GM19023 (cell line): ENCODE results near the gene KSR2.
"Not testable (repeated sequence)": the region's sequence is repeated elsewhere in the genome, so short reads cannot be mapped to it uniquely, and the experiment has no call there.

Source experiments
- ATAC-seq: cut with Tn5 transposase; IDR thresholded peaks from one replicate; pipeline ENCODE4 v1.9.1; 2021; ENCODE audit warnings: mild to moderate bottlenecking, moderate library complexity; ENCODE audit not compliant: unreplicated experiment

KSR2 gene

DNA sequence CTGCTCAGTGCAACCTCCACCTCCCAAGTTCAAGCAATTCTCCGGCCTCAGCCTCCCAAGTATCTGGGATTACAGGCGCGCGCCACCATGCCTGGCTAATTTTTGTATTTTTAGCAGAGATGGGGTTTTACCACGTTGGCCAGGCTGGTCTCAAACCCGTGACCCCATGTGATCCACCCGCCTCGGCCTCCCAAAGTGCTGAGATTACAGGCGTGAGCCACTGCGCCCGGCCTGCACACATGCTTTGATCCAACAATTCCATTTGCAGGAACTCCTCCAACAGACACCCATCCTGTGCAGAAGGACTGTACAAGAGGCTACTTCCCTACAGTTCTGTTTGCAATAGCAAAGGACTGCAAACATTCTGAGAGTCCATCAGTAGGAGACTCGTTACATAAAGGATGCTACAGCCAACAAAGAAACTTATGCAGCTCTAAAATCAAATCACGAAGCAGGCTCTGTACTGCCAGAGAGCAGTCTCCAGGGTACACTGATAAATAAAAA is 108.0 kb downstream of the KSR2 start:
- ATAC-seq, result not testable (repeated sequence)

DNA sequence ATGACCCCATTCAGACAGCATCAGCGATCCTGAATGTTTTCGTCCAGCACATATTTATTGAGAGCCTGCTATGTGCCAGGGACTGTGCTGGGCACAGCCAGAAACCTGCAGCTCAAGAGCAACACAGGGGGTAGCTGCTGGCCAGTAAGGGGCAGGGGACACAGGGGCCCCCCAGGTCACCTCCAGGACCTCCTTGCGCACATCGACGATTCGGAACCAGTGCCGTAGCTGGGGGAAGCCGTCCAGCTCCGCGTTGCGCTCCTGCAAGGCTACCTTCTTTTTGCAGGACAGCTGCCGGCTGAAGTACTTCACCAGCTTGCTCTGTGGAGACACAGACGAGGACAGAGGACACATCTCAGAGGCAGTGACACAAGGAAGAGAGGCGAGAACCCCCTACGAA is 108.7 kb downstream of the KSR2 start:
- ATAC-seq, result no peak

DNA sequence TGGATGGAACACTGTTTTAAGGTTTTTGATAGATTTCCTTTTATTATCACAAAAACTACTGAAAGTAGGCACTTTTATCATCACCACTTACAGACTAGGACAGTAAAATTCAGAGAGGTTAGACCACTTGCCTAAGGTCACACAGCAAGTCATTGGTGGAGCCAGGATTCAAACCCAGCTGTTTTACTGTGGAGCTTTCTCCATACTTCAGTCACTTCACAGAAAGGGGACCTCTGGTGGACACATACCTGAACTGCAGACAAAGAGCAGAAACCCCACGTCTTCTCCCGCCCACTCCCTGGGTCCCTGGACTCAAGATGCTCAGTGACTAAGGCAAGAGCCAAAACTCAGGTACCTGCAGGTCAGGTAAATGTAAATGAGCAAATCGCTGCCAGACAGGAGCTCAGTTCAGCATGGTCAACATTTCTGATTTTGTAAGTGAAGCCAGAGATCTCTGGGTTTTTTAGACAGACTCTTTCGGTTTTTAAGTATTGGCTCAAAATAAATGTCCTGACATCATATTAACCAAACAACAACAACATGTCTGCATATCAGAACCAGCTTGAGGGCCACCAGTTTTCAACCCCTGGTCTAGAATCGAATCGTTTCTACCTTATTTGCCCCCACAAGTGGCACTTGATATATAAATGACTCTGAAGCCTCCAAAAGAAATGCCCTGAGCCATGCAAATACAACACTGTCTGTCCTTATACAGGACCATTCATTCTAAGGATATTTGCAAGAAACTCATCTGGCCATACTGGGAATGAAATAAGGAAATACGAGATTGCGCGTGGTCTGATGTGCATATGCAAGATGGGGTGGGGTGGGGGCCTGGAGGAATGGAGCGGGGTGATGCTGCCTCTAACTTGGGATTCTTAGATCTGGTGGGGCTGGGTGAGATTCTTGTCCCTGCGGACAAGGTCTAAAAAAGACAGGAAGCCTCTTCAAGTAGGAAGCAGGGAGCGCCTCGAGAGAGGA is 110.9 kb downstream of the KSR2 start:
- no peak for ATAC-seq

DNA sequence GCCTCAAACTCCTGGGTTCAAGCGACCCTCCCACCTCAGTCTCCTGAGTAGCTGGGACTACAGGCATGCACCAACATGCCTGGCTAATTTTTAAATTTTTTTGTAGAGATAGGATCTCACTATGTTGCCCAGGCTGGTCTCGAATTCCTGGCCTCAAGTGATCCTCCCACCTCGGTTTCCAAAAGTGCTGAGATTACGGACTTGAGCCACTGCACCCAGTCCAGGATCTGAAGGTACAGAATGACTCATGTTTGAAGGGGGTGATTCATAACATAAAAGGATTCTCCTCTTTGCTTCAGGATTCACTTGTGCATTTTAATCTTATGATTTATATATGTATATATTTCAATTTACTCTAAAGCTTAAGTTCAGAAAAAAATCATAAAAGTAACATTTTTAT is 111.7 kb downstream of the KSR2 start:
- ATAC-seq, result not testable (repeated sequence)

DNA sequence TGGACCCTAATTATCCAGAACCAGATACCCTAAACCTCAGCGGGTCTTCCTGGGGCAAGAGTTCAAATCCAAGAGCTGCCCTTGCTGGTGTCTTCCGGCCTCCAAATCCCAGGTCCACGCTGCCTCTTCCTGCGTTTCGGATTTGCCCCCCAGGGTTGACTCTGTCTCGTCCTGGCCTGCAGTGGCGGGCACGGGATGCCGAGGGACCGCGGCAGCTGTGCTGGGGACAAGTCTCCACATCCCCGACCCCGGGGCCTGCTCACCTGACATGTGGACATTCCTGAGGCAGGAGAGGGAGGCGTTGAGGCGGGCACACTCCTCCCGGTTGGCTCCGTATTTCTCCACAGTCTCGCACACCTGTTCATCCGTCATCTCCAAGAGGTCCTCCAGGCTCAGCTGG is 113.6 kb downstream of the KSR2 start:
- ATAC-seq, result no peak

DNA sequence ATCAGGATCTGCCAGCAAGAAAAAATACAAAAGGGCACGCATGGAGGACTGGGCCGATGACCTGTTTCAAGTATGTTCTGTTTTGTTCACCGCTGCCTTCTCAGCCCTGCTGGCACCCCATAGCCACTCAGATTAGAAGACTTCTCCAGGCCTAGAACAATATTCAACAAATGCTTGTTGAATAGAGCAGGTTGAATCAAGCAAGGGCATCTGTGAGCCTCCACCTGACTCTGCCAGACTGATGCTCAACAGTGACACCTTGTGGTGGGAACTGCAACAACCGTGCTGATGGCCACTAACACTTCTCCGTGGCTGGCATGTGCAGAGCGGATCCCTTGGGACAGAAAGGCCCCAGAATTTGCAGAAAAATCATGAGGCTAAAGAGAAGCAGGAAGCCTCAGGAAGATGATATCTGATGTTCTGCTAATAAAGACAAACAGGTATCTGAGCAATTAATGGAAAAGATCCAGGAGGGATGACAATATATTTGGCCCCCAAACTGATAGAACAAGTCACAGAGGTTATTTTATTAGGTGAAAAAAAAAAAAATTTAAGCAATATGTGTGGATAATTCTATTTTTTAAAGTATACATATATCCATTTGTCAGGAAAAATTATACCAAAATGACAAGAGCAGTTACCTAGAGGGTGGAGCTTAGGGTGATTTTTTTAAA is 114.3 kb downstream of the KSR2 start:
- no peak for ATAC-seq

DNA sequence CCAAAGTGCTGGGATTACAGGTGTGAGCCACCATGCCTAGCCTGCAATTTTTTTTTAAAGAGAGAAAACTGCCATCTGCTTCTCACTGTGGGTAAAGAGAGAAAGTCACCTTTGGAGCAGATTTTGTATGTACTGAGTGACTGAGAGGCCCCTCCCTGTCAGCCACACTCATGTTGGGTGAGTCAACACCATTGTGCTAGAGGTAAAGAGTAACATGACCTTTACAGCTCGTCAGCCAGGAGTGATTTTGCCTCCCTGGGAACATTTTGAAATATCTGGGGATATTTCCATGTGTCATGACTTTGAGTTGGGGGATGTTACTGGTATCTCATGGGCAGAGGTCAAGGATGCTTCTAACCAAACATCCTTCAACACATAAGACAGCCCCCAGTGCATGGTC is 115.2 kb downstream of the KSR2 start:
- ATAC-seq, result no peak

DNA sequence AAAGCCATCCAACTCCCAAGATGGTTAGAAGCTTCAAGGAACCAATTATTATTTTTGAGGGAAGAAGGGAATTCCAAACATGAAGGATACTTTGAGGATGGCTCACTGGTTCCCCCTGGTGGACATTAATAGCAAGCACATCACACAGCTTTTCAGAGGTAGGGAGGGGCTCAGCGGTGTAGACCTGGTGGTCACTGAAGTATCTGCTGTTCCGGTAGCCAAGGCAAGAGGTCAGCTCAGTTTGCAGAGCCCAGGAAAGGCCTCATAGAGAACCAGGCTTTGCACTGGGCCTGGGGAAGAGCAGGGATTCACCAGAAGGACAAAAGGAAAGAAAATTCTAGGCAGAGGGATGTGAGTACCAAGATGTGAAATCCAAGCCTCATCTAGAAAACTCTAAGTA is 118.7 kb downstream of the KSR2 start:
- no peak for ATAC-seq

DNA sequence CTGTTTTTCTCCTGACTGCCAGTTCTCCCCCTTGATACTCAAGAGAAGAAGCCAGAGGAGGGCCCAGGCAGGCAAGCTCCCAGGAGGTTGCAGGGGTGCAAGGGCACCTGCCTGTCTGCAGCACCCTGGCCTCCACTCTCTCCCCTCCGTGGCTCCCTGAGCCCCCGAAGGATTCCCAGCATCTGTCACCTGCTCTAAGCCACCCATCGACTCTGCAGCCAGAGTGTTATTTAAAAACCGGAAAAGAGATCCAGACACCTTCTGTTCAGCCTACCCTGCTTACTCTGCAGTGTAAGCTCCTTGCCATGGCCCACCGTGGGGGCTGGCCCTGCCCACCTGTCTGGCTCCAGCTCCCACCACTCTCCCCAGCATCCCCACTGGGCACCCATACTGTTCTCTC is 121.4 kb downstream of the KSR2 start:
- ATAC-seq, result no peak

DNA sequence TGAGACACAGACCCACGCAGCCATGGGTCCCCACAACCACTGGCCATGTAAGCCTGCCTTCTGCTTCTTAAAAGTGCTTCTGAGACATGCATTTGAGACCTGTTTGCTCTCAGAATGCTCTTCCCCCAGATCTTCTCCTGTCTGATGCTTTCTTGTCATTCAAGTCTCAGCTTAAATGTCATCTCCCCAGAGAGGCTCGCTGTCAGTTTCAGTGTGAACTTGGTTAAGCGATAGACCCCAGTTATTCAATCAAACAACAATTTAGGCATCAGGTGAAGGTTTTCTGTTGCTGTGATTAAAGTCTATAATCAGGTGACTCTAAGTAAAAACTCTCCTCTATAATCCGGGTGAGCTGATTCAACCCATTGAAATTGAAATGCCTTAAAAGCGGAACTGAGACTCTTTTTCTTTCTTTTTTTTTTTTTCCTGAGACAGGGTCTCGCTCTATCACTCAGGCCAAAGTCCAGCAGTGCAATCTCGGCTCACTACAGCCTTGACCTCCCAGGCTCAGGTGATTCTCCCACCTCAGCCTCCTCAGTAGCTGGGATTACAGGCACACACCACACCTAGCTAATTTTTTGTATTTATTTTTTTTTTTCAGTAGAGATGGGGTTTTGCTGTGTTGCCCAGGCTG is 123.4 kb downstream of the KSR2 start:
- ATAC-seq, result no peak

DNA sequence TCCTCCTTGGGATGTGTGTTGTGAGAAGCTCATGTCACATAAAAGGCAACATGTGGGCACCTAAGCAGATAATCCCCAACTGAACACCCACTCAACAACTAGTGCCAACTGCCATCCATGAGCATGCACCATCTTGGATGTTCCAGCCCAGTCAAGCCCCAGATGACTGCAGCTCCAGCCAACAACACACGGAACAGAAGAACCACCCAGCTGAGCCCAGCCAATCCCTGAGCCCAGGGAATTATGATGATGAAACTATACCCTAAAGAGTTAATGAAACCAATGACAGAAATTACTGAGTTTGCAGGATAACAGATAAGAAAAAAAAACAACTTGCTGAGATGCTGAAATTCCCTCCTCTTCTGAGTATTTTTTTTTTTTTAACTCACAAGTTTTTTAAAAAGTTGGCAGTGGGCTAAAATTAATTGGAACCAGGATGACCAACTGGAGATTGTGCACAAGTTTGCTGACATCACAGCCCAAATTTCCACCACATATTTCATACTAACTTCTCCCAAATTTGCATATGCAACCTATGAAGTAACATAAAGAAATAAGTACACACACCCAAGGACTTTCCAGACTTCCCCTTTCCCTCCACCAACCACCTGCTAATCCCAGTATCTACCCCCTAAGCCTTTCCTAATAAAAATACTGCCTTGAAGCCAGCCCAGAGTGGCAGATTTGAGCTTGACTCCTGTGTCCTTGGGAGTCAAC is 124.5 kb downstream of the KSR2 start:
- no peak for ATAC-seq

DNA sequence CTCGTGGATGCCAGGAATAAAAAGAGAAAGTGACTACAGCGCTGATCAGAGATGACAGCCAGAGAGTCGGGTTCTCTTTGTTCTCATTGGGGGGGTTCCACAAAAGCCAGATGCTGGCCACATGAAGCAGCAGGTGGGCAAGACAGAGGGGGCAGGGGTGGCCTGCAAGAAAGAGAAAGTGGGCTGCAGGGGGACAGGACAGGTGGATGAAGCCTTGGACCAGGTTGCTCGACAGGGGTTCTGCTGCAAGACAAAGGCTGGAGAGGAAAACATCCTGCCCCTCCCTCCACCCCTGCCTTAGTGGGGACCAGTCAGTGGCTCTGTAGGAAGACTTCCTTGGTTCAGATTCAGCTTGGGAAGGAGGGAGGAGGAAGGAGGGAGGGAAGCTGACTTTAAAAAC is 126.2 kb downstream of the KSR2 start:
- ATAC-seq, result no peak

DNA sequence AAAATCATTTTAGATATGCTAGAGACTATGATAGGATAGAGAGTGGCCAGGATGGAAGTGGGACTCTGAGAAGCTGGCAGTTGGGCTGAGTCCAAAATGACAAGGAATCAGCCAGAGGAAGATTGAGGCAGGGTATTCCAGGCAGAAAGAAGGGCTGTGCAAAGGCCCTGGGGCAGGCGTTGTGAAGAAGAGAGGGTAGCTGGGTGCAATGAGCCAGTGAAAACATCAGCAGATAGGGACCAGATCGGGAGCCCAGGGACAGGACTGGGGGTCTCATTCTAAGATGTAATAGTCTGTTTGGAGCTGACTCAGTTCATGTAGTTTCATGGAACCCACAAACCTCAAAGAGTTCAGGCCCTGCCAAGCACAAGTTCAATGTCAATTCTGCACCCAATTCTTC is 126.6 kb downstream of the KSR2 start:
- ATAC-seq, result no peak

DNA sequence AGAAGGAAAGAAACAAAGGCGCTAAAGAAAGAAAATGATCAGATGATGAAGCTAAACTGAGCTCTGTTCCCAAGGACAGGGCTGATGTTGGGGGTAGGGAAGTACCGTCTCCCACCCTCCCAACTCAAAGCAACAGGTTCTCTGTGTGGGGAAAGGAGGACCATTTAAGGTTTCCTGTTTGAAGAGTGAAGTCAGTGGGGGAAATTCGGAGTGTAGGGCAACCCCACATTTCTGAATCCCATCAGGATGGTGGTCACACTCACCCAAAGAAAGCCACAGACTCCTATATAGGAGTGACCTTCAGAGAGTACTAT is 131.1 kb downstream of the KSR2 start:
- ATAC-seq, result no peak

DNA sequence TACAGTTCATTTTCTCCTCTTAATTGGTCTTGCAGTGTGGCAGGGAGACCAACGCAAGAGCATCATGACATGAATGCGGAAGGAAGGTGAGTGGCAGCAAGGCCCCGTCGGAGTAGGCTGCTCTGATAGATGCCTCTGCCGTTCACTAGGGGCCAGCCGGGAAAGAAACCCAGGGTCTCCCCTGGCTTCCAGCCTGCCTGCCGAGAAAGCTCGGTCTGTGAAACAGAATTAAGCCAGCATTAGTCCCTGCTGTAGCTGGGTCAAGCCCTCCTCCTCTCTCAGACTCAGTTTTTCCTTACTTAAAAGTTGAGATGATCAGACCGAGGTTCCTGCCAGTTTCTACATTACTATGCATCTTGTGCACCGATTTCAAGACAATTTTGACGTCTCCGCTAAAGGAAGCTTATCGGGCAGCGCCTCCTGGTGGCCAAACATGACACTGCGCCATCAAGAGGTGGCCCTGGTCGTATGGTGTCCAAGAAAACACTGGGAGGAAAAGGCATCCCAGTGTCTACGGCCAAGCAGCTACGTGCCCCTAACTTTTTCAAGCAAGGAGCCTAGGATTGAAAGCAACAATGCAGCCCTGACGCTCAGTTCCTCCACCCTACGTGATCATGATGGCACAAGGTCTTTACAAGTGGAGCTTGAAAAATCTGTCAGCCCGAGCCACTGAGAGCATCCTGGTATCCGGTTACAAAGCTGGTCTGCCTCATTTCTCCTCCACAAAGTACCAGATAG is 131.6 kb downstream of the KSR2 start:
- no peak for ATAC-seq

DNA sequence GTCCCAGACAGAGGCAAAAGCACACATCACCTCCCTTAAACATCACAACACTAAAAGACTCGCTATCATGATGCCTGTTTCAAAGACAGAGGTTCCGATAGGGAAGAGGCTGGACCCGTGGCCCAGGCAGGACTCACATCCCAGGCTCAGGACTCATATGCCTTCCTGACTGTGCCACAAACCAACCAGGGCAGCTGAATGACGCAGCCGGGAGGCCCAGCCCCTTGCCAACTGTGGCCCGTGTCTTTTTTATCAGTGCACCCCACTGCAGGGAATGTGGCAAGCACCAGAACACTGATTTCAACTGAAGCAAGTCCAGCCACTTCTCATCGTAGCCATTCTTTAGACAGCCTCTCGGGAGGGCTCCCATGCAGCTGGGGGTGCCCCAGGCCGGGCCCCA is 132.3 kb downstream of the KSR2 start:
- ATAC-seq, result no peak

DNA sequence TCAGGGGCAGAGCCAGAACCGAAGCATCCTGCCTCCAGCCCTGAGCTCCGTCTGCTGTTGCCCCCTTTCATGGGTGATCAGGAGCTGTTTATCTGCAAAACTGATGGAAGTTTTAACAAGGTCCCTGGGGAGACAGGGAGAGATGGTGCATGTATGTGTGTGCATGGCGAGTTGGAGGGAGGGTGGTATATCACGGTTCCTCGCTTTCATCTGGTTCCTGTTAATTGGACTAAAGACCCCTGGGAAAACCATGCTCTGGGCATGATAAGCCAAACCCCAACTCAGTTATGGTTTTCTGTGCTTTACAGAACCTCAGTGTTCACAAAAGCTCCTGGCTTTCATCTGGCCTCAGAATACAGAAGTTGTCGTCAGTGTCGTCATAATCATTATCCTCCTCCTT is 133.6 kb downstream of the KSR2 start:
- ATAC-seq, result no peak

DNA sequence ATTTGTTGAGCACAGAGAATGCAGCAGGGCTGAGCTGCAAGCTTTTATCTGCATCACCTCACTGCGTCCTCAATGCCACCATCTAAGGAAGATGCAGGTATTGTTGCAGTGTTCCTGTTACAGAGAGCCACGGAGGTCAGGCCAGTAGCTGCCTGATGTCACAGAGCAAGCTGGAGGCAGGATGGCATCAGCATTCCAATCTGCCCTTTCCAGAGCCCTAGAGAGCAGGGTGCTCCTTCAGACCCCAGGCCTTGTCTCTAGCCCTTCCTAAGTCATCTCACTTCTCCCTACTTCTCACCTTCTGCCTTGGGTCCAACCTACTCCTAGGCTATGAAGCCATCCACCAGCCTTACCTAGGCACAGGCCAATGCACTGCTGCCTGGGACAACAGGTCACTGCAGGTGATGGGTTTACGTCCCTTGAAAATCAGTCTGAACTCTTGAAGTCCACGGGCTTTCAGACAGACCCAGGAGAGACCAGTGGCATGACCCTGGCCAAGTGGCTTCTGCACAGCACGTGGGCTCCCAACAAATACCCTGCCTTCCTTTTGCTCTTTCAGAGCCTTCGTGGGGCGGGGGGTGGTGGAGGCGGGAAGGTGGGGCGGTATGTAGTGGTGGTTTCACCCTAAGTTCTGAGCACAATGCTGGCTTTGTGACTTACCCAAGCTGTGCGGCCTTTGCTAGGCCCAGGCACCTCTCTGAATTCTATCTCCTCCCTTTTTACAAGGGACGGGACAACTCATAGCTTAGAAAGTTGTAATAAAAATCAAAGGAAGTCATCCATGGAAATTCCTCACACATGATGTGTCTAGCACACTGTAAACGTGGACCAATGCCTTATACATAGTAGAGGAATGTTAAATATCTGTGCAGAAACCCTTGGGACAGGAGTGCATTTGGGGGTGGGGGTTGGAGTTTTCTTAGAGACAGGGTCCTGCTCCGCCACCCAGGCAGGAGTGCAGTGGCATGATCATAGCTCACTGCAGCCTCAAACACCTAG is 136.0 kb downstream of the KSR2 start:
- ATAC-seq, result no peak

DNA sequence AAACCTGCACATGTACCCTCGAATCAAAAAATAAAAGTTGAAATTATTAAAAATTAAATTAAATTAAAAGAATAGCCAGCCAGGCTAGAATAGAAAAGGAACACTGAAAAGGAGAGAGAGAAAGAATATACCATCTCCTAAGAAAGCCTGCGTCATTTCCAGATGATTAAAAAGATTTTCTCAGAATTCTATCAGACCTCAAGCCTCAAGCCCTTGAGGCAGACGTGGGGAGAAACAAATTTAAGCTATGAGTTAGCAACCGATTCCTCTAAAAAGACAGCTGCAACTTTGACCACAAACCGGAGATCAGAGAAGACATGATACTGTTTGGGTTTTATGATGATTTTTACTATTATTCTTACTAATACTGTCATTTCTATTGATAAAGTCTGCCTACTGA is 138.3 kb downstream of the KSR2 start:
- ATAC-seq, result no peak
